Upper lobe of right lung (tissue), 1 donor: ENCODE data around the gene NDUFAB1. TPM values are rescaled to one million over a fixed set of nuclear protein-coding genes. Genes with fewer than 3 reads are reported as not detected.

Source experiments
- ATAC-seq: fragments of 200-7000 bp; cut with Tn5 transposase; one replicate; pipeline ENCODE4 v1.9.1; 2020; ENCODE audit warnings: mild to moderate bottlenecking, moderate library complexity
- DNase-seq: peaks from one replicate; pipeline ENCODE4 v3.0.0-alpha.2; 2020
- H3K27ac ChIP-seq: fragments of 200-600 bp; one replicate; pipeline ENCODE4 v1.8.0; 2022
- H3K27me3 ChIP-seq: fragments of 200-600 bp; one replicate; pipeline ENCODE4 v1.8.0; 2022; ENCODE audit warnings: mild to moderate bottlenecking
- H3K36me3 ChIP-seq: fragments of 200-600 bp; one replicate; pipeline ENCODE4 v1.8.0; 2022
- H3K4me1 ChIP-seq: fragments of 200-600 bp; one replicate; pipeline ENCODE4 v1.8.0; 2022
- H3K4me3 ChIP-seq: fragments of 200-600 bp; one replicate; pipeline ENCODE4 v1.8.0; 2022; ENCODE audit warnings: mild to moderate bottlenecking
- H3K9me3 ChIP-seq: fragments of 200-600 bp; one replicate; pipeline ENCODE4 v1.8.0; 2022
- intact Hi-C: fragments of 100-400 bp; cut with DNase I; formaldehyde crosslinking; loops from one replicate; pipeline ENCODE4 v1.11.0; 2022
- total RNA-seq: library from RNA; stranded (reverse); fragmentation: NEBNext Ultra II Directional; extraction: Animal tissue kit (Norgen Biotek cat#: 25700); gene quantifications from one replicate; pipeline ENCODE4 v1.2.1, GENCODE V29; 2021
- TF ChIP-seq, protein P1 (sequence below): fragments of 200-600 bp; IDR thresholded peaks from one replicate; pipeline ENCODE4 v1.8.0; 2022; ENCODE audit warnings: antibody characterized with exemption
- donor health status: DM: no; HTN: yes; CAD: no; lungs with severe emphysema.

NDUFAB1 gene
- total RNA-seq, 1 donor from 2014 or later, result 49.2 TPM

DNA sequence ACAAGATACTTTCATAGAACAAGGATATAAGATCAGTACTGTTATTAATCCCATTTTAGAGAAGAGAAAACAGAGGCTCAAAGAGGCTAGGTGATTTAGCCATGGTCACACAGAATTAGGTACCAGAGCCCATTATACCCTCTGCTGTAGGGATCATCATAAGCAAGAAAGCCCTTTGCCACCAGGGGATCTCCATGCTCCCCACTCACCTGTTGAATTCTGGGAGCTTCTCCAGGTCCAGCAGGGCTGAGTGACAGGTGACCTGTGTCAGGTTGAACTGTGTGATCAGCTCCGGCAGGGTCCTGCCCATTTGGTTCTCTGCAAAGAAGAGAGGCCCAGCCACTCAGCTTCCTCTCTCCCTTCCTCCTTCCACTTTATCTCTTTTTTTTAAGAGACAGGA, 63.7 kb downstream of the NDUFAB1 start:
- TF ChIP-seq, protein P1, sequence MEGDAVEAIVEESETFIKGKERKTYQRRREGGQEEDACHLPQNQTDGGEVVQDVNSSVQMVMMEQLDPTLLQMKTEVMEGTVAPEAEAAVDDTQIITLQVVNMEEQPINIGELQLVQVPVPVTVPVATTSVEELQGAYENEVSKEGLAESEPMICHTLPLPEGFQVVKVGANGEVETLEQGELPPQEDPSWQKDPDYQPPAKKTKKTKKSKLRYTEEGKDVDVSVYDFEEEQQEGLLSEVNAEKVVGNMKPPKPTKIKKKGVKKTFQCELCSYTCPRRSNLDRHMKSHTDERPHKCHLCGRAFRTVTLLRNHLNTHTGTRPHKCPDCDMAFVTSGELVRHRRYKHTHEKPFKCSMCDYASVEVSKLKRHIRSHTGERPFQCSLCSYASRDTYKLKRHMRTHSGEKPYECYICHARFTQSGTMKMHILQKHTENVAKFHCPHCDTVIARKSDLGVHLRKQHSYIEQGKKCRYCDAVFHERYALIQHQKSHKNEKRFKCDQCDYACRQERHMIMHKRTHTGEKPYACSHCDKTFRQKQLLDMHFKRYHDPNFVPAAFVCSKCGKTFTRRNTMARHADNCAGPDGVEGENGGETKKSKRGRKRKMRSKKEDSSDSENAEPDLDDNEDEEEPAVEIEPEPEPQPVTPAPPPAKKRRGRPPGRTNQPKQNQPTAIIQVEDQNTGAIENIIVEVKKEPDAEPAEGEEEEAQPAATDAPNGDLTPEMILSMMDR, result no peak
- H3K36me3 ChIP-seq, result peaks cover 71% of the 10 kb centered on the region
- no peak overlapping the region for H3K27ac ChIP-seq
- DNase-seq (no peak), ATAC-seq (no peak)
- H3K27me3 ChIP-seq, result no peaks in the 10 kb centered on the region
- H3K9me3 ChIP-seq, result no peaks in the 10 kb centered on the region
- no peaks in the 10 kb centered on the region for H3K4me1 ChIP-seq
- intact Hi-C loops, result no loop called here
- H3K4me3 ChIP-seq, result no peak overlapping the region

Other genes starting within 250 kb of the NDUFAB1 start
- gene COG7, start 143.1 kb downstream of the NDUFAB1 start, total RNA-seq, result 21.2 TPM
- gene GGA2, start 85.8 kb downstream of the NDUFAB1 start, total RNA-seq, result 161 TPM
- gene EARS2, start 39.0 kb downstream of the NDUFAB1 start, total RNA-seq, result 15.3 TPM
- gene UBFD1, start 38.6 kb downstream of the NDUFAB1 start, total RNA-seq, result 42.3 TPM
- gene PALB2, start 45.0 kb upstream of the NDUFAB1 start, total RNA-seq, result 11.7 TPM
- gene DCTN5, start 45.1 kb upstream of the NDUFAB1 start, total RNA-seq, result 48.7 TPM
- gene PLK1, start 82.6 kb upstream of the NDUFAB1 start, total RNA-seq, result 1.8 TPM
- 0.29 TPM for gene ERN2, start 116.9 kb upstream of the NDUFAB1 start, total RNA-seq
- gene CHP2, start 158.7 kb upstream of the NDUFAB1 start, total RNA-seq, result not detected
- 25.2 TPM for gene PRKCB, start 239.7 kb upstream of the NDUFAB1 start, total RNA-seq